Adrenal gland (tissue), 12 donors: ENCODE data around the gene AFF1. TPM values are rescaled to one million over a fixed set of nuclear protein-coding genes. Genes with fewer than 3 reads are reported as not detected.

ENCODE experiments used
- DNase-seq, 7 donors: peaks; one replicate each; pipeline ENCODE4 v3.0.0-alpha.2; 2019 to 2020
- H3K27ac ChIP-seq, 5 donors: fragments of 200-600 bp; sonication (generic) in 4 of 5; 1 replicate in 3 of 5; 2 replicates in 2 of 5; pipeline versions ENCODE4 v1.5.1 to v1.8.0; 2016 to 2020; ENCODE audit warnings: mild to moderate bottlenecking in 1 of 5
- H3K27me3 ChIP-seq: fragments of 200-600 bp; 2 replicates; pipeline ENCODE4 v1.8.0; 2021
- H3K36me3 ChIP-seq, 2 donors: fragments of 200-600 bp; replicated peaks in 1 of 2; 1 replicate in 1 of 2; 2 replicates in 1 of 2; pipeline versions ENCODE4 v1.5.1 to v1.8.0; 2018 to 2022
- H3K4me1 ChIP-seq, 2 donors: fragments of 200-600 bp; replicated peaks in 1 of 2; 1 replicate in 1 of 2; 2 replicates in 1 of 2; pipeline versions ENCODE4 v1.5.1 to v1.8.0; 2018 to 2021
- H3K4me3 ChIP-seq, 4 donors: fragments of 200-600 bp; sonication (generic) in 3 of 4; one replicate each; pipeline ENCODE4 v1.5.1; 2016 to 2018
- H3K9me3 ChIP-seq, 3 donors: fragments of 200-600 bp; sonication (generic) in 1 of 3; replicated peaks in 1 of 3; 1 replicate in 2 of 3; 2 replicates in 1 of 3; pipeline versions ENCODE4 v1.5.1 to v1.8.0; 2016 to 2021
- CTCF ChIP-seq, 6 experiments: fragments of 450-650 bp in 4 of 6; fragments of 200-600 bp in 2 of 6; sonication (generic) in 1 of 6; IDR thresholded peaks; 1 replicate in 5 of 6; 2 replicates in 1 of 6; pipeline versions ENCODE4 v1.5.1 to v1.8.0; 2016 to 2021; ENCODE audit warnings: antibody characterized with exemption in 6 of 6, mild to moderate bottlenecking in 2 of 6, moderate library complexity in 1 of 6
- POLR2A ChIP-seq, 2 donors: fragments of 450-650 bp; IDR thresholded peaks; one replicate each; pipeline ENCODE4 v1.6.1; 2017; ENCODE audit warnings: antibody characterized with exemption in 2 of 2, mild to moderate bottlenecking in 2 of 2, moderate library complexity in 1 of 2
- WGBS, 4 donors: extraction: QIAGEN DNeasy Blood & Tissue Kit in 2 of 4; methylation state at CpG; one replicate each; pipeline versions ENCODE4 v1.1.5 to v1.1.7; 2013 to 2017; 5-methylcytosine and 5-hydroxymethylcytosine counted together
- intact Hi-C, 2 donors: fragments of 100-400 bp; cut with DNase I; formaldehyde crosslinking; loops; one replicate each; pipeline versions ENCODE4 v1.14.1 to v1.15.0; 2022 to 2023
- polyA plus RNA-seq, 3 donors: library from polyadenylated mRNA; stranded (reverse); fragments of 200-250 nt in 2 of 3; fragments of 350-450 nt in 1 of 3; fragmentation: Illumina TruSeq in 1 of 3; extraction: RNeasy Lipid Tissue Mini Kit (QIAGEN cat#74804) in 1 of 3; gene quantifications; one replicate each; pipeline ENCODE4 v1.2.3, GENCODE V29; 2013 to 2014
- total RNA-seq, 9 donors: library from RNA; depleted of rRNA in 4 of 9; stranded (reverse); fragments of >200 nt in 4 of 9; fragments of 120-200 nt in 1 of 9; fragmentation: NEBNext Ultra II Directional in 1 of 9; extraction: Animal tissue kit (Norgen Biotek cat#: 25700) in 1 of 9; gene quantifications; one replicate each; pipeline versions ENCODE4 v1.1.0 to v1.2.4, GENCODE V29; 2013 to 2023
- donor health status: healthy with polysubstance abuse.
- donor health status: Bipolar disorder and iron deficiency.
- donor health status: DM: yes; HTN: yes; CAD: no.
- donor health status: DM: no; HTN: no; CAD: no.
- donor health status: DM: no; HTN: no; CAD: no.
- donor health status: DM: yes; HTN: yes; CAD: no.

Gene AFF1
- total and polyA plus RNA-seq, 12 donors: 9.9 to 109 (median 52.3) TPM

DNA sequence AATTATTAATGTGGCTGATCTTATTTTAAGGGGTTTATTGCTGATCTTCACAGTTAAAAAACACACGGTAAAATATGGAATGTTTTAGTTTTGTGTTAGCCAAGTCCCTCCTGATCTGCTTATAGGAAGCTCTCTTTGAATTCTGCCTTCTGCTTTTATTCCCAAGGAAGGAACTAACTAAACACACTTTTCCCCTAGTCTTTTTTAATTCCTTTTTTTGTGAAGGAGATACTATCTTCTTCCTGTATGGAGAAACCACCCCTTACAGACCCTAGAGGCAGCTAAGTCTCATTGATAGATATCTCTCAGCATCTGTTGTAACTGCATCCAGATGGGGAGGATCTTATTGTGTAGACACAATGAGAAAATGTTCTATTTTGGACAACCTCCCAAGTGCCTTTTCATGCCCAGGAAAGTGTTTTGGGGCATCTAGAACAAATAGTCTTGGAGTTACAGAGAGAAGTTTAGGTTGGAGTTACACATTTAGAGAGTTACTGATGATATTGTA lies 64.4 kb downstream of the AFF1 start:
- intact Hi-C loops: no loop called here
- Histone ChIP-seq H3K4me3 (no peak overlapping the region), H3K27me3 (no peaks in the 10 kb centered on the region), H3K27ac (no peak overlapping the region), H3K4me1 (peaks cover under 1 to 1% of the 10 kb centered on the region in 2 donors), H3K36me3 (no peaks in the 10 kb centered on the region), H3K9me3 (no peaks in the 10 kb centered on the region)
- TF ChIP-seq CTCF (IDR thresholded peaks at IDR 0.05) (no peak), POLR2A (IDR thresholded peaks at IDR 0.05) (no peak)
- WGBS, 4 donors: 50 to 69% (median 60%) methylated on average over 1 of the region's 1 CpG
- DNase-seq: no peak

DNA sequence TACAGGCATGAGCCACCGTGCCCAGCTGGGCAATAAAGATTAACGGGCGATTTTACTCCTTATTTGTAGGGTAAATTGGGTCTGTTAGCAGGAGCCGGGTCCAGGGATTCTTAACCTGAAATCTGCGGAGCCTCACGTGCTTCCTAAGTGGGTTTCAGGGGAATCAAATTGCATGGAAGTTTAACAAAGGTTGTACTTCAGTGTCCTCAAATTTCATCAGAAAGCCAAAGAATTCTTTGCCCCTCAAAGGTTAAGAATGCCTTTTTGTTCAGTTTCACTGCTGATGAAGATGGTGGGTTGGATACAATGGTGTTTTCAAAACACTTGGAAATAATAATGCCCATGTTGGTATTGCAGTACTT lies 67.9 kb downstream of the AFF1 start:
- 92 to 94% (median 93%) methylated on average over 6 of the region's 6 CpGs for WGBS, 4 donors
- Histone ChIP-seq H3K36me3 (no peaks in the 10 kb centered on the region), H3K9me3 (no peaks in the 10 kb centered on the region), H3K27ac (no peak overlapping the region), H3K27me3 (no peaks in the 10 kb centered on the region), H3K4me1 (peaks cover 5 to 10% of the 10 kb centered on the region in 2 donors), H3K4me3 (no peak overlapping the region)
- DNase-seq: no peak
- intact Hi-C loops: loop anchor here in 1 of 2 donors (10.0 kb wide), 2 partner anchors 68 to 92 kb away; partner anchors contain the start of gene AFF1
- TF ChIP-seq POLR2A (IDR thresholded peaks at IDR 0.05): no peak
- no peak for TF ChIP-seq CTCF (IDR thresholded peaks at IDR 0.05)

DNA sequence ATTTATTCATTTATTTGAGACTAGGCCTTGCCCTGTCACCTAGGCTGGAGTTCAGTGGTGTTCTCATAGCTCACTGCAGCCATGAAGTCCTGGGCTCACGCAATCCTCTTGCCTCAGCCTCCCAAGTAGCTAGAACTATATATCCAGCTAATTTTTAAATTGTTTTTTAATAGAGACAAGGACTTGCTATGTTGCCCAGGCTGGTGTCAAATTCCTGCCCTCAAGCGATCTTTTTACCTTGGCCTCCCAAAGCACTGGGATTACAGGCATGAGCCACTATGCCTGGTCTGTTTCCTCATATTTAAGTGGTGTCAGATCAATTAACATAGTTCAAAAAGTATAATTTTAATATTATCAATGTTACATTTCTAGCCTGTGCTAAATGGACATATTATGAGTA lies 68.5 kb downstream of the AFF1 start:
- Histone ChIP-seq H3K27me3 (no peaks in the 10 kb centered on the region), H3K36me3 (no peaks in the 10 kb centered on the region), H3K27ac (no peak overlapping the region), H3K4me3 (no peak overlapping the region), H3K9me3 (no peaks in the 10 kb centered on the region), H3K4me1 (peaks cover 5 to 13% of the 10 kb centered on the region in 2 donors)
- intact Hi-C loops: loop anchor here in 1 of 2 donors (10.0 kb wide), 2 partner anchors 68 to 92 kb away; partner anchors contain the start of gene AFF1
- 93 to 98% (median 96%) methylated on average over 2 of the region's 2 CpGs for WGBS, 4 donors
- no peak for DNase-seq
- TF ChIP-seq CTCF (IDR thresholded peaks at IDR 0.05): no peak
- no peak for TF ChIP-seq POLR2A (IDR thresholded peaks at IDR 0.05)

DNA sequence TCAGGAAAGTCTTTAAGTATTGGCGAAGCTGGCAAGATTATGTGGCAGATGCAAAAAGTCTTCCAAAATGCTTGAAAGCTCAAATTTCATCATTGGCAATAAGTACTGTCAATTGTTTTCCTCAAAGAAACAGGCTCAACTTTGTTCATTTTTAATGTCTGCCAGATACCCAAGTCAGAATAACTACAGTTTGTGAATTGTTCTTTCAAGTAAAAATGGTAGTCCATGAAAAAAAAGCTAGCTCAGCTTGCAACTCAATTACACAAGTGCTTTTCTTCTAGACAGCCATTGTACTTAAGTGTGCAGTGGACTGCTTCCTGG lies 70.5 kb downstream of the AFF1 start:
- TF ChIP-seq POLR2A (IDR thresholded peaks at IDR 0.05) (no peak), CTCF (IDR thresholded peaks at IDR 0.05) (no peak)
- peak overlapping the region in 4 of 5 donors; percentile 91 to 98 (median 94) for H3K27ac ChIP-seq
- H3K9me3 ChIP-seq: no peaks in the 10 kb centered on the region
- intact Hi-C loops: loop anchor here (5.0 to 10.0 kb wide), 4 partner anchors 68 to 89 kb away; partner anchors contain the start of gene AFF1 (in 2 of the 2)
- peaks cover 18 to 32% of the 10 kb centered on the region in 2 donors for H3K4me1 ChIP-seq
- DNase-seq: no peak
- H3K4me3 ChIP-seq: no peak overlapping the region
- no peaks in the 10 kb centered on the region for H3K27me3 ChIP-seq
- H3K36me3 ChIP-seq: no peaks in the 10 kb centered on the region
- 94 to 100% (median 98%) methylated on average over 1 of the region's 1 CpG for WGBS, 4 donors
